Gastroesophageal sphincter (tissue), 3 donors: ENCODE results near the gene PHLDB1.

Source experiments
- EP300 ChIP-seq: sonication (generic); formaldehyde crosslinking; IDR thresholded peaks from one replicate; pipeline ENCODE4 v1.6.1; 2017; ENCODE audit warnings: antibody characterized with exemption, mild to moderate bottlenecking
- POLR2A ChIP-seq, 2 donors: fragments of 450-650 bp; IDR thresholded peaks; one replicate each; pipeline ENCODE4 v1.6.1; 2017; ENCODE audit warnings: antibody characterized with exemption in 2 of 2, mild to moderate bottlenecking in 2 of 2, moderate library complexity in 1 of 2
- POLR2AphosphoS5 ChIP-seq: sonication (generic); formaldehyde crosslinking; IDR thresholded peaks from one replicate; pipeline ENCODE4 v1.6.1; 2017; ENCODE audit warnings: antibody characterized with exemption
- TF ChIP-seq, protein P1 (sequence below), 4 experiments: fragments of 200-600 bp in 2 of 4; fragments of 450-650 bp in 2 of 4; sonication (generic) in 1 of 4; IDR thresholded peaks; one replicate each; pipeline ENCODE4 v1.5.1; 2017 to 2019; ENCODE audit warnings: antibody characterized with exemption in 4 of 4, mild to moderate bottlenecking in 2 of 4, moderate library complexity in 2 of 4

DNA sequence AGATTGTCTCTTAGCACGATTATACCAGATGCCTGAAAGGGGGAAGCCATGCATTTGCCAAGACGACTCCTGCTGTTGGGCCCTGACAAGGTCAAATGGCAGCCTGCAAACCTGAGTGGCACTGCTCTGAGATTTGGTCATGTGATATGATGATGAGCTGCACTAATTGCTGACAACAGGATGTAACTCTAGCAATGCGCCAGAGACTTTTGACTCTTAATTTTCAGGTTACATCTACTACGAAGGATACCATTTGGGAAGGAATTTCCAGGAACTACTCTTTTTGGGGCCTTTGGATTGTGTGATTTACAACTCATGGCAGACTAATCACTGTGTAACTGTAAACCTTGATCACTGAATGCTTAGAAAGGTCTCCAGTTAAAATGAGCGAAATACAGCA lies 59.0 kb downstream of the PHLDB1 start:
- TF ChIP-seq, protein P1, sequence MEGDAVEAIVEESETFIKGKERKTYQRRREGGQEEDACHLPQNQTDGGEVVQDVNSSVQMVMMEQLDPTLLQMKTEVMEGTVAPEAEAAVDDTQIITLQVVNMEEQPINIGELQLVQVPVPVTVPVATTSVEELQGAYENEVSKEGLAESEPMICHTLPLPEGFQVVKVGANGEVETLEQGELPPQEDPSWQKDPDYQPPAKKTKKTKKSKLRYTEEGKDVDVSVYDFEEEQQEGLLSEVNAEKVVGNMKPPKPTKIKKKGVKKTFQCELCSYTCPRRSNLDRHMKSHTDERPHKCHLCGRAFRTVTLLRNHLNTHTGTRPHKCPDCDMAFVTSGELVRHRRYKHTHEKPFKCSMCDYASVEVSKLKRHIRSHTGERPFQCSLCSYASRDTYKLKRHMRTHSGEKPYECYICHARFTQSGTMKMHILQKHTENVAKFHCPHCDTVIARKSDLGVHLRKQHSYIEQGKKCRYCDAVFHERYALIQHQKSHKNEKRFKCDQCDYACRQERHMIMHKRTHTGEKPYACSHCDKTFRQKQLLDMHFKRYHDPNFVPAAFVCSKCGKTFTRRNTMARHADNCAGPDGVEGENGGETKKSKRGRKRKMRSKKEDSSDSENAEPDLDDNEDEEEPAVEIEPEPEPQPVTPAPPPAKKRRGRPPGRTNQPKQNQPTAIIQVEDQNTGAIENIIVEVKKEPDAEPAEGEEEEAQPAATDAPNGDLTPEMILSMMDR (IDR thresholded peaks at IDR 0.05) = no peak
- no peak for TF ChIP-seq POLR2A (IDR thresholded peaks at IDR 0.05)
- no peak for TF ChIP-seq EP300
- TF ChIP-seq POLR2AphosphoS5 = no peak
